ENCODE results near the gene KICS2.
"Not testable (repeated sequence)": the region's sequence is repeated elsewhere in the genome, so short reads cannot be mapped to it uniquely, and the experiment has no call there.

Gene KICS2

DNA sequence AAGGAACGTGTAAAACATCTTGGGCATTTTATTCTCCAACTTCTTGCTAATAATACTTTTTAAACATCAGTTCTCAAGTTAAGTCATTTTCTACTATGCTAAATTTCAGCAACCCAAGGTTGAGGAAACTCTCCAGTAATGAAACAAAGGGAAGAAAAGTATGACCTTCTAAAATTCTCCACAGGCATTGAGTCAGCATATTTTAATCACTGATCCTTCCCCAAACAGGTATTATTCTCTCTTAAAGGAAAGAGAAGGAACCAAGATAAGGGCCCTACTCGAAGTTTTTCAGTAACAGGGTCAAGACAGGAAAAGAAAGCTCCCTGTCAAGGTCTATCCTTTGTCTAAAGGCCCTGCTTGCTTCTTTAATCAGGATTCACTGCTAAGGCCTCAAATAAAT is 3.0 kb downstream of the KICS2 start:
- H3K36me3 ChIP-seq (ENCODE audit: control insufficient read depth in 5 of 5, insufficient read depth in 5 of 5, low read length in 5 of 5) = peaks cover 0 to 2% (median 1%) of the 10 kb centered on the region in 5 donors
- no peak overlapping the region for H3K4me3 ChIP-seq (ENCODE audit: low read depth in 1 of 5, low read length in 5 of 5)
- H3K9me3 ChIP-seq (ENCODE audit: control insufficient read depth in 5 of 5, low read length in 5 of 5) = no peaks in the 10 kb centered on the region
- no peaks in the 10 kb centered on the region for H3K27me3 ChIP-seq (ENCODE audit: control insufficient read depth in 5 of 5, insufficient read depth in 4 of 5, low read length in 5 of 5)
- no peak overlapping the region for H3K9ac ChIP-seq (ENCODE audit: low read length in 5 of 5)
- H3K27ac ChIP-seq (ENCODE audit: low read depth, low read length) = no peak overlapping the region
- H3K4me1 ChIP-seq (ENCODE audit: control insufficient read depth in 5 of 5, insufficient read depth in 5 of 5, low read length in 5 of 5) = peaks cover 2 to 12% (median 8%) of the 10 kb centered on the region in 5 donors

DNA sequence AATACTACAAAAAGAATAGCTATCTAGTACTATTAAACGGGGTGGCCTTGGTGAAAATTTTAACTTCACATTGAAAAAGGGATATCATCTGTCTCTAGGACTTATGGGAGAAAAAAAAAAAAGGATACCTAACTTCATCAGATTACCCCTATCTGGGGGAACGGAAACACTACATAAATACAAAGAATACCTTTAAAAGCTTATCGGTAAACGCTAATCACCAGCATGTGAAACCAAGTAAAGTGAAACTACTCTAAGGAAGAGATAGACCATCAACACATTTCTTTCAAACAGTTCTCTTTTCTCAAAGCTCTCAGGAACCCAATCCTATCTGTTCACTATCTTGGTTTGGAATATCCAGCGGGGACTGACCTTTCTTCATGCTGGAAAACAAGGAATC is 3.5 kb downstream of the KICS2 start:
- peaks cover 2 to 12% (median 8%) of the 10 kb centered on the region in 5 donors for H3K4me1 ChIP-seq (ENCODE audit: control insufficient read depth in 5 of 5, insufficient read depth in 5 of 5, low read length in 5 of 5)
- no peak overlapping the region for H3K27ac ChIP-seq (ENCODE audit: low read depth, low read length)
- peaks cover 0 to 6% (median 2%) of the 10 kb centered on the region in 5 donors for H3K36me3 ChIP-seq (ENCODE audit: control insufficient read depth in 5 of 5, insufficient read depth in 5 of 5, low read length in 5 of 5)
- H3K4me3 ChIP-seq (ENCODE audit: low read depth in 1 of 5, low read length in 5 of 5) = no peak overlapping the region
- no peaks in the 10 kb centered on the region for H3K27me3 ChIP-seq (ENCODE audit: control insufficient read depth in 5 of 5, insufficient read depth in 4 of 5, low read length in 5 of 5)
- H3K9ac ChIP-seq (ENCODE audit: low read length in 5 of 5) = no peak overlapping the region
- no peaks in the 10 kb centered on the region for H3K9me3 ChIP-seq (ENCODE audit: control insufficient read depth in 5 of 5, low read length in 5 of 5)

DNA sequence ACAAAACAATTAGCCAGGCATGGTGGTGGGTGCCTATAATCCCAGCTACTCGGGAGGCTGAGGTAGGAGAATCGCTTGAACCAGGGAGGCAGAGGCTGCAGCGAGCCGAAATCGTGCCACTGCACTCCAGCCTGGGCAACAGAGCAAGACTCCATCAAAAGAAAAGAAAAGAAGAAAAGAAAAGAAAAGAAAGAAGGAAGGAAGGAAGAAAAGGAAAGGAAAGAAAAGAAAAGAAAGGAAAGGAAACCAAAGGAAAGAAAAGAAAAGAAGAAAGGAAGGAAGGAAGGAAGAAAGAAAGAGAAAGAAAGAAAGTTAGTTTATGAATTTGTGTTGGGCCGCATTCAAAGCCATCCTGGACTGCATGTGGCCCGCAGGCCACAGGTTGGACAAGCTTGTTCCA is 4.5 kb downstream of the KICS2 start:
- H3K9me3 ChIP-seq (ENCODE audit: control insufficient read depth in 5 of 5, low read length in 5 of 5); H3K27ac ChIP-seq (ENCODE audit: low read depth, low read length); H3K27me3 ChIP-seq (ENCODE audit: control insufficient read depth in 5 of 5, insufficient read depth in 4 of 5, low read length in 5 of 5); H3K4me3 ChIP-seq (ENCODE audit: low read depth in 1 of 5, low read length in 5 of 5); H3K9ac ChIP-seq (ENCODE audit: low read length in 5 of 5); H3K4me1 ChIP-seq (ENCODE audit: control insufficient read depth in 5 of 5, insufficient read depth in 5 of 5, low read length in 5 of 5): not testable (repeated sequence)
- H3K36me3 ChIP-seq (ENCODE audit: control insufficient read depth in 5 of 5, insufficient read depth in 5 of 5, low read length in 5 of 5) = peaks cover 0 to 13% (median 2%) of the 10 kb centered on the region in 5 donors

DNA sequence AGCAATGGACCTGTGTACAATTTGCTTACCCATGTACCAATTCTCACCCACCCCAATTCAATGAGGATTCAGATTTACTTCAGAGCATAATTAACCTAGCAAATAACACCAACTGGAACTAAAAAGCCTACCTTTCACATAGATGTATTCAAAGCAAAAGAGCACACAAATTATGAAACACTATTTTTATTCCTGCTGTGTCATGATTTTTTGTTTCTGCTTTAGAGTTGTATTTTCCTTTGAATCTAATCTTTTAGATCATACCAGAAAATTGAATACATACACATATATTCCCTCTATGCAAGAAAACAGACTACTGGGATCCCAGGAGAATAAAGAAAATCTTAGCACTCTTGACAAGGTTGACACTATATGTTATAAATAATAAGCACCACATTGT is 5.9 kb downstream of the KICS2 start:
- no peak overlapping the region for H3K4me3 ChIP-seq (ENCODE audit: low read depth in 1 of 5, low read length in 5 of 5)
- peaks cover 0 to 20% (median 5%) of the 10 kb centered on the region in 5 donors for H3K36me3 ChIP-seq (ENCODE audit: control insufficient read depth in 5 of 5, insufficient read depth in 5 of 5, low read length in 5 of 5)
- H3K27ac ChIP-seq (ENCODE audit: low read depth, low read length) = no peak overlapping the region
- H3K4me1 ChIP-seq (ENCODE audit: control insufficient read depth in 5 of 5, insufficient read depth in 5 of 5, low read length in 5 of 5) = peaks cover 0 to 3% (median 2%) of the 10 kb centered on the region in 5 donors
- H3K27me3 ChIP-seq (ENCODE audit: control insufficient read depth in 5 of 5, insufficient read depth in 4 of 5, low read length in 5 of 5) = no peaks in the 10 kb centered on the region
- peaks cover 0 to 3% (median 0%) of the 10 kb centered on the region in 5 donors for H3K9me3 ChIP-seq (ENCODE audit: control insufficient read depth in 5 of 5, low read length in 5 of 5)
- H3K9ac ChIP-seq (ENCODE audit: low read length in 5 of 5) = no peak overlapping the region

DNA sequence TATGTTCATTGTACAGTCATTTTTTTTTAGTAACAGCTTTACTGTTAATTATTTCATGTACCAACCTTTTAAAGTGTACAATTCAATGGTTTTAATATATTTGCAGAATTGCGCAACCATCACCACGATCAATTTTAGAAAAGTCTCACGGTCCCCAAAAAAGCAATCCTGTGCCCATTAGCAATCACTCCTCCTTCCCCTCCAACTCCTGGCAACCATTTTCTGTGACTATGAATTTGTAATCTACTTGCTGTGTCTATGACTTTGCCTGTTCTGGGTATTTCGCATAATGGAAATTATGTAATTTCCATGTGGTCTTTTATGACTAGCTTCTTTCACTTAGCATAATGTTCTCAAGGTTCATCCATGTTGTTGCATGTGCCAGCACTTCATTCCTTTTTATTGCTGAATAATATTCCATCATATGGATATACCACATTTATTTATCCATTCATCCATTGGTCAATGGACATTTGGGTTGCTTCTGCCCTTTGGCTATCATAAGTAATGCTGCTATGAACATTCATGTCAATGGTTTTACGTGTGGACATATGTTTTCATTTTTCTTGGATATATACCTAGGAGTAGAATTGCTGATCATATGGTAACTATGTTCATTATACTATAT is 9.9 kb downstream of the KICS2 start:
- no peak overlapping the region for H3K4me3 ChIP-seq (ENCODE audit: low read depth in 1 of 5, low read length in 5 of 5)
- H3K27me3 ChIP-seq (ENCODE audit: control insufficient read depth in 5 of 5, insufficient read depth in 4 of 5, low read length in 5 of 5) = no peaks in the 10 kb centered on the region
- peaks cover 0 to 3% (median 0%) of the 10 kb centered on the region in 5 donors for H3K9me3 ChIP-seq (ENCODE audit: control insufficient read depth in 5 of 5, low read length in 5 of 5)
- no peak overlapping the region for H3K9ac ChIP-seq (ENCODE audit: low read length in 5 of 5)
- no peak overlapping the region for H3K27ac ChIP-seq (ENCODE audit: low read depth, low read length)
- H3K4me1 ChIP-seq (ENCODE audit: control insufficient read depth in 5 of 5, insufficient read depth in 5 of 5, low read length in 5 of 5) = no peaks in the 10 kb centered on the region
- peaks cover 0 to 24% (median 8%) of the 10 kb centered on the region in 5 donors for H3K36me3 ChIP-seq (ENCODE audit: control insufficient read depth in 5 of 5, insufficient read depth in 5 of 5, low read length in 5 of 5)

DNA sequence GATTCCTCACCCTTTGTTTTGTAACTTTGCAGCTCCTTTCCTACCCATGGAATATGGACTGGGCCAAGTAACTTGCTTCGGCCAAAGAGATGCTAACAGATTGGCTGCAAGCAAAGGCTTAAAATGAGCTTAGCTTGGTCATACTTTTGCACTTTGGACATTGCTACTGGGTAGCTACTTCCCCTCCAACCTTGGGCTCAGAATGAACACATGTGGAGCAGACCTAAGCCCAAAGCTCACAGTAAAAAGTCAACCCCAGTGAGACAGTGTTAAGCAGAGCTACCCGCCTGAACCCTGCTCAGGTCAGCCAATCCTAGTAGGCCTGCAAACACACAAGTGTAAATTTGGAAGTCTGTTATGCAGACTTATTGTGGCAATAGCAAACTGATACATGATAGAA is 14.6 kb downstream of the KICS2 start:
- H3K9ac ChIP-seq (ENCODE audit: low read length in 5 of 5) = no peak overlapping the region
- no peak overlapping the region for H3K4me3 ChIP-seq (ENCODE audit: low read depth in 1 of 5, low read length in 5 of 5)
- H3K4me1 ChIP-seq (ENCODE audit: control insufficient read depth in 5 of 5, insufficient read depth in 5 of 5, low read length in 5 of 5) = no peaks in the 10 kb centered on the region
- no peak overlapping the region for H3K27ac ChIP-seq (ENCODE audit: low read depth, low read length)
- H3K27me3 ChIP-seq (ENCODE audit: control insufficient read depth in 5 of 5, insufficient read depth in 4 of 5, low read length in 5 of 5) = no peaks in the 10 kb centered on the region
- peaks cover 3 to 12% (median 8%) of the 10 kb centered on the region in 5 donors for H3K36me3 ChIP-seq (ENCODE audit: control insufficient read depth in 5 of 5, insufficient read depth in 5 of 5, low read length in 5 of 5)
- peaks cover 0 to 3% (median 0%) of the 10 kb centered on the region in 5 donors for H3K9me3 ChIP-seq (ENCODE audit: control insufficient read depth in 5 of 5, low read length in 5 of 5)

DNA sequence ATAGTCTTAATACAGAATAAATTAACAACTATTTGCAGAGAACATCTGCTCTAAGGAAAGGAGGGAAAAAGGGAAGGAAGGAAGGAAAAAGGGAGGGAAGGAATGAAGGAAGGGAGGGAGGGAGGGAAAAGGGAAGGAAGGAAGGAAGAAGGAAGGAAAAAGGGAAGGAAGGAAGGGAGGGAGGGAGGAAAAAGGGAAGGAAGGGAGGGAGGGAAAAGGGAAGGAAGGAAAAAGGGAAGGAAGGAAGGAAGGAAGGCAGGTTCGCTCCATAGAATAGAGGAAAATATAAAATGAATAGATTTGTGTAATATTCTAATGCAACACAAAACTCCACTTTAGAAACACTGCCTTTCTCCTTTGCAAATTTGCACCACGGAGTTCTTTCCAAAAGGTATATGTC is 16.6 kb downstream of the KICS2 start:
- no peak overlapping the region for H3K27ac ChIP-seq (ENCODE audit: low read depth, low read length)
- no peaks in the 10 kb centered on the region for H3K9me3 ChIP-seq (ENCODE audit: control insufficient read depth in 5 of 5, low read length in 5 of 5)
- no peak overlapping the region for H3K9ac ChIP-seq (ENCODE audit: low read length in 5 of 5)
- H3K4me3 ChIP-seq (ENCODE audit: low read depth in 1 of 5, low read length in 5 of 5) = no peak overlapping the region
- H3K36me3 ChIP-seq (ENCODE audit: control insufficient read depth in 5 of 5, insufficient read depth in 5 of 5, low read length in 5 of 5) = peaks cover 3 to 8% (median 6%) of the 10 kb centered on the region in 5 donors
- no peaks in the 10 kb centered on the region for H3K4me1 ChIP-seq (ENCODE audit: control insufficient read depth in 5 of 5, insufficient read depth in 5 of 5, low read length in 5 of 5)
- H3K27me3 ChIP-seq (ENCODE audit: control insufficient read depth in 5 of 5, insufficient read depth in 4 of 5, low read length in 5 of 5) = no peaks in the 10 kb centered on the region

DNA sequence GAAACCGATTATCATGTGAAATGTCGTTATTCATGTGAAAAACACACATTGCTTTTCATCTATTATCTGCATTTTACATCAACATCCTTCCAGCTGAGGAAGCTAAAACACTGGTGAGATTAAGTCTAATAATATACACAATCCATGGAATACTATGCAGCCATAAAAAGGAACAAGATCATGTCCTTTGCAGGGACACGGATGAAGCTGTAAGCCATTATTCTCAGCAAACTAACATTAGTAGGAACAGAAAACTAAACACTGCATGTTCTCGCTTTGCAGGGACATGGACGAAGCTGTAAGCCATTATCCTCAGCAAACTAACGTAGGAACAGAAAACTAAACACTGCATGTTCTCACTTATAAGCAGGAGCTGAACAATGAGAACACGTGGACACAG is 18.3 kb downstream of the KICS2 start:
- Histone ChIP-seq H3K27me3 (ENCODE audit: control insufficient read depth in 5 of 5, insufficient read depth in 4 of 5, low read length in 5 of 5) (no peaks in the 10 kb centered on the region), H3K9me3 (ENCODE audit: control insufficient read depth in 5 of 5, low read length in 5 of 5) (no peaks in the 10 kb centered on the region), H3K9ac (ENCODE audit: low read length in 5 of 5) (no peak overlapping the region), H3K27ac (ENCODE audit: low read depth, low read length) (no peak overlapping the region), H3K36me3 (ENCODE audit: control insufficient read depth in 5 of 5, insufficient read depth in 5 of 5, low read length in 5 of 5) (peaks cover 3 to 6% (median 5%) of the 10 kb centered on the region in 5 donors), H3K4me3 (ENCODE audit: low read depth in 1 of 5, low read length in 5 of 5) (no peak overlapping the region), H3K4me1 (ENCODE audit: control insufficient read depth in 5 of 5, insufficient read depth in 5 of 5, low read length in 5 of 5) (no peaks in the 10 kb centered on the region)

DNA sequence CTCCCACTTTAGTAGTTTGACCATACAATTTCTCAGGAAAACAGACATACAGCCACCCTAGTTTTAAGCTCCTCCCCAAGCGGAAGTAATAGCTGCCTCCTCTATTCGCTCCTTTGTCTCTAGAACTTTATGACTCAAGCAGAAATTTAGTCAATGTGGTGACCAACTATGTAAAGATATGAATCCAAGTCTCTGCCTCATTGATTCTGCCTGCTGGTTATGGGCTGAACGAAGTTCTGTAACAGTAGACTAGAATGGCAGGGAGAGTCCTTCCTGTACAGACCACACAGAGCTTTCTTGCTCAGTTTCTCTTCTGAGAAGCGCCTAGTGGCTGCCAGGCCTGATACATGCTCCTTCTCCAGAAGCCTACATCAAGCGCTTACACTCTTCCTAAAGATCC is 19.1 kb downstream of the KICS2 start:
- Histone ChIP-seq H3K4me1 (ENCODE audit: control insufficient read depth in 5 of 5, insufficient read depth in 5 of 5, low read length in 5 of 5) (no peaks in the 10 kb centered on the region), H3K36me3 (ENCODE audit: control insufficient read depth in 5 of 5, insufficient read depth in 5 of 5, low read length in 5 of 5) (peaks cover 0 to 6% (median 5%) of the 10 kb centered on the region in 5 donors), H3K9ac (ENCODE audit: low read length in 5 of 5) (no peak overlapping the region), H3K4me3 (ENCODE audit: low read depth in 1 of 5, low read length in 5 of 5) (no peak overlapping the region), H3K27ac (ENCODE audit: low read depth, low read length) (no peak overlapping the region), H3K27me3 (ENCODE audit: control insufficient read depth in 5 of 5, insufficient read depth in 4 of 5, low read length in 5 of 5) (no peaks in the 10 kb centered on the region), H3K9me3 (ENCODE audit: control insufficient read depth in 5 of 5, low read length in 5 of 5) (no peaks in the 10 kb centered on the region)

DNA sequence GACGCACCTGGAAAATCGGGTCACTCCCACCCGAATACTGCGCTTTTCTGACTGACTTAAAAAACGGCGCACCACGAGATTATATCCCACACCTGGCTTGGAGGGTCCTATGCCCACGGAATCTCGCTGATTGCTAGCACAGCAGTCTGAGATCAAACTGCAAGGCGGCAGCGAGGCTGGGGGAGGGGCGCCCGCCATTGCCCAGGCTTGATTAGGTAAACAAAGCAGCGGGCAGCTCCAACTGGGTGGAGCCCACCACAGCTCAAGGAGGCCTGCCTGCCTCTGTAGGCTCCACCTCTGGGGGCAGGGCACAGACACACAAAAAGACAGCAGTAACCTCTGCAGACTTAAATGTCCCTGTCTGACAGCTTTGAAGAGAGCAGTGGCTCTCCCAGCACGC is 26.3 kb downstream of the KICS2 start:
- not testable (repeated sequence) for H3K27me3 ChIP-seq (ENCODE audit: control insufficient read depth in 5 of 5, insufficient read depth in 4 of 5, low read length in 5 of 5); H3K9ac ChIP-seq (ENCODE audit: low read length in 5 of 5); H3K4me1 ChIP-seq (ENCODE audit: control insufficient read depth in 5 of 5, insufficient read depth in 5 of 5, low read length in 5 of 5); H3K27ac ChIP-seq (ENCODE audit: low read depth, low read length); H3K9me3 ChIP-seq (ENCODE audit: control insufficient read depth in 5 of 5, low read length in 5 of 5); H3K4me3 ChIP-seq (ENCODE audit: low read depth in 1 of 5, low read length in 5 of 5)
- H3K36me3 ChIP-seq (ENCODE audit: control insufficient read depth in 5 of 5, insufficient read depth in 5 of 5, low read length in 5 of 5) = peaks cover 10 to 22% (median 13%) of the 10 kb centered on the region in 5 donors
